NCI-H2171 (cell line): ENCODE measurements around the gene POC1B.

Source experiments
- DNase-seq: peaks from one replicate; lab custom pipeline; 2025; lab: John Stamatoyannopoulos, UW

POC1B gene

DNA sequence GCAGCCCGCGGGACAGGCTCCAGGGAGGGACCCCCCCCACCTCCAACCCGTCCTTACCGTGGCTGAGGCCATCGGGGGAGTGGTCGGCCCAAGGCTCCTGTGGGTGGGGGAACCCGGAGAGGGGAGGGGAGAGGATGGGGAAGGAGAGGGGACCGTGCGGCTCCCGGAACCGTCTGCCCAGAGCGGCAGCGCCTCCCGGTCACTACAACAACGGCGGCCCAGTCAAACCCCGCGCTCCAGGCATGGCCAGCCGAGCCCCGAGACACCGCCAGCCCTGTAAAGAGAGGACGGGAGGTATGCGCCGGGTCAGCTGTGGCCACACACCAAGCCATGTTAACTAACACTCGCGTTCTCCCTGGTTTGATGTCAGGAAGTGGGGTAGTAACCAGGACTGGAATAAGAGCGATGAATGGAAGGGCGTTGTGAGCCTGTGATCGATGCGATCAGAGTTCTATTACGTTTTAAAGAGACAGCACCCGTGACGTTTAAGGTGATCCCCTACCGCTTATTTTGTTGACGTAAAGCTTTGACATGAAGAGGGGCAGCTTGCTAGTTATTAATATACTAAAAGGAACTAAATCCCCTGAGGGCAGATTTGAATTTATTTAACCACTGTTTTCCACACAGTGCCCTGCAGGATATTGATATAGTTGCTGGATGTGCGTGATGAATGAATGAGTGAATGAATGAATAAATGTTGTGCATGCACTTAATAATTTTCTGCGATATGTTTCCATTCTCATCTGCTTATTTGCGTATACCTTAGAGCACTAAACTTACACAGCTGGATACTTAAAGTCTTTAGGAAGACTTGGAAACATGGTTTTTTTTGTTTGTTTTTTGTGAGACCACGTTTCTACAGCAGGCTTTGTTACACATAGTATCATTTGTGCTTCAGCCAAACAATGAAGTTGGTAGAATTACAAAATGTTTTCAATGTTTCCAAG is at the start of gene POC1B:
TSS of gene POC1B (minus strand) at position 224 of the 947 bp plus-strand sequence. CDS start at position 72, 152 bp downstream.
- peak; percentile 72 for DNase-seq

DNA sequence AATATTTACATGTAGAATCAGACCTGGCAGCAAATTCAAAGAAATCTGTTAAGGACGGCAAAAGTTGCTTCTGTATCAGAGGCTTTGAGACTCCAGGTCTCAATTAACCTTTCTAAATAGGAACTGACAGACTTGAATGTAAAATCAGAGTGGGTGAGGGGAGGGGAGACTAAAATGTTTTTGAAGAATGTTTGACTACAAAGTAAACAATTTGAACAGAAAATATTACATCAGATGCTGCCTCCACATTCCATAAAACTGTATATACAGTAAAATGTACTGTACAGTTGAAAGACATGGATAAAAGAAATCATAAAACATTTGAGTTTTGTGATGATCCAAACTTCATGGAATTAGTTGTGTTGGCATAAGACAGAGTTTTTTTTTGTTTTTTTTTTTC is 49.5 kb upstream of the POC1B start:
- DNase-seq, result no peak

GRCh38 chr12:89574736-89575208 is 48.9 kb upstream of the POC1B start:
- DNase-seq, result no peak

- DNase-seq, result no peak
These were observed 47.4 kb upstream of the POC1B start for GRCh38 chr12:89573051-89573810.

DNA sequence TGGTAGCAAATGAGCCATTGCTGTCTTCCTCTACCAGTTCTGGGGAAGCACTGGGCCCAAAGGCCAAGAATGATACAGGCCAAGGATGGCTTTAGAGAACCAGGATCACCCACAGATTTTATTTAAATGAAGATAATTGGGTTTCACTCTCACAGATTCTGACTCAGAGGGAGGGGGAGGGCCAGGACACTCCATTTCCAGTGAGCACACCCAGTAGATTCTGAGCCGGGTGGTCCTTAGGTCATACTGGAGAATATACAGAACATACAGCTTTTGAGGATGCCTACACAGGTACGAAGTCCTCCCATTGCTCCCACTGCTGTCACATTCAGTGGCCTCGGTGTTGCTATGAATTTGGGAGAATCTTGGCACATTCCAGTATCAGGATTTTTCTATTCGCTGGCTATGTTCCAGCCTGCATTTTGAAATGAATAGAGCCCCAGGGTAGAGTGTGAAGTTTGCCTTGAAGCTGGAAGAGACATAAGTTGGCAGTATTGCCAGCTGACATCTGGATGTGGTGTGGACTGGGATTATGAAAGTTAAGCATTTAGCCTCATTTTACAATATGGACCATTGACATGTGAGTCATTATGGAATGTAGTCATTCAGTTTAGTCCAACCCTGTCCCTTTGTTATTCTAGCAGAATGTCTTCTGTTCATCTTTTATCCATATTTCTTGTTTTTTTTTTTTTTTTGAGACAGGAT is 45.8 kb upstream of the POC1B start:
- no peak for DNase-seq

GRCh38 chr12:89568484-89568883 is 42.6 kb upstream of the POC1B start:
- no peak for DNase-seq

DNA sequence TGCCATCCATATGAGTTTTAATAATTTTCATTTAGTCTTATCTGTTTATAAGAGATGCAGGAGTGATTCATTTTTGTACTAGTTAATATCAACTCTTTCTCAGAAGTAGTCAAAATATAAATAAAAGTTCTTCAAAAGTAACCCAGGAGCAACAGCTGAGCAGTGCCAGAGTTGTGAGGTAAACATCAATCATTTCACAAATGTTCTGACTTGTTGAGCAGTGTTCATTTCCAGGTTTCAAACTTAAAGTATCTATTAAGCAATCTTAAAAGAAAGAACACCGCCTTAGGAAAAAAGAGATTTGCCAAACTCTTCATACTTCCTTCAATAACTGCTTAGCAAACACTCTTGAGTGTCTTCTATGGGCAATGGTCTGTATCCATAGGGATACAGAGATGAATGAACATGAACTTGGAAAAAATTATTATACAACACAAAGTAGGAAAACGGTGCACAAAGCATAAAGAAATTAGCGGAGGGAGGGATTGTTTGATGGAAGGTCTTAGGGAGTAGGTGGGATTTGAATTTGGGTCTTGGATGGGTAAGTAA is 41.9 kb upstream of the POC1B start:
- DNase-seq, result no peak

DNA sequence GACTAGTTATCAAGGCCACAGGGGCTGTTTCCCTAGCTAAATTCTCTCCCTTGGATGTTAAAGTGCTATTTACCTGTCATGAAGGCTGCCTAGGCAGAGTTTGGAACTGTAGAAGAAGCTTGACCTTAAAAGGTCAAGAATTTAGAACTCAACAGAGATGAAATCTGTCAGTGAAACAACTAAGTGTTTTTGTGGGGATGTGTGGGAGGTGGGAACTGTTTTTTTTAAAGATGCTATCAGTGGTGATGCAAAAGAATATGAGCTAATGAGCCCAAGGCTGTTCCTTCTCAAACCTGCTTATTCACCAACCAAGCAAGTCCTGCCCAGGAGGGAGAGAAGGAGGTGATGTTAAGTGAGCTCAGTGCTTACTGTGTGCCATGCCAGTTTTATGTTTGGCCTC is 40.8 kb upstream of the POC1B start:
- DNase-seq, result no peak

DNA sequence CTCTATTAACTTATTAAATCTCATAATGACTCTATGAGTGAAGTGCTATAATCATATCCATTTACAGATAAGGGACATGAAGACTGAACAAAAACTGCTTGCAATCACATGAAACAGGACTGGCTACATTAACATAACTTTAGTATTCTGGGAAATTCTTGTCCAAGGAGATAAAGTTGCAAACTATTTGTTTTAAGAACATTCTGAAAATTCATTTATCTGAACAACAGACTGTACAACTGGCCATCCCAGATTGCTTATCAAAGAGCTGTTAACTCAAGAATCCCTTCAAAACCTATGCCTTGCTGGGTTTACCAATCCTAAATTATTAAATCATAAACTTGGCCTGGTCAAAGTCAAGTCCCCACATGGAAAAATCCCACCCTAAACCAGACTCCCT is 39.2 kb upstream of the POC1B start:
- DNase-seq, result no peak

GRCh38 chr12:89559753-89560152 is 33.9 kb upstream of the POC1B start:
- no peak for DNase-seq

DNA sequence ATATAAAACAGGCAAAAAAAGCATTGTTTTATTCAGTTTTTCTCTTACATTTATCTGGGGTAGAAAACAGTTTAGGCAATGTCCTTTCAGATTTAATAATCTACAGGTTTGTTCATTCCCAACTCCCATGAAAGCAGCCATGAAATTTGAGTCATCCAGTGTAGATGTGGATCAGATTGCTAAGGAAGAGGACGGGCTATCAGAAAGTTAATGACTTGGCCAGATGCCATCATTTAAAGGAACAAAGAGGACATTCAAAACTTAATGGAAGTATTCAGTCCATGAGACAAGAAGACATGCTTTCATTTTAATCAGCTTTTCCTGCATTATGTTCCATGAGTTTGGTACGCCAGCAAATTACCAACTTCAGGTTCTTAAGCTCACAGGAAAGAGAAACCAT is 31.1 kb upstream of the POC1B start:
- no peak for DNase-seq

DNA sequence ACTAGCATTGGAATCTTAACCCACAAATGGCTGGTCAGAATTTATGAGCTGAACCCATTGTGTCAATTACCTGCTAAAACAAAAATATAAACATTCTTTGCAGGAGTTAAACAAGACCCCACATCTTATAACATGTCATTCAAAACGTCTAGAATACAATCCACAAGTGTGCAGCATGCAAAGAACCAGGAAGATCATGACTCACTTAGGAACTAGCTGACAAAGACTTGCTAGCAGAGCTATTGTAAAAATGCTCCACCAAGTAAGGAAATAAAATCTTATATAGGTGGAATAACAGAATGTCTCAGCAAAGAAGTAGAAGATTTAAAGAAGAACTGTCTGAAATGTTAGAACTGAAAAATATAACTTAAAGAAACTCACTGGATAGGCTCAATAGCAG is 26.5 kb upstream of the POC1B start:
- no peak for DNase-seq

GRCh38 chr12:89551747-89552146 is 25.9 kb upstream of the POC1B start:
- DNase-seq, result no peak

- no peak for DNase-seq
These were observed 21.3 kb upstream of the POC1B start for GRCh38 chr12:89547101-89547500.

- no peak for DNase-seq
These were observed 20.3 kb upstream of the POC1B start for GRCh38 chr12:89546151-89546550.

- DNase-seq, result peak; percentile 44
These were observed 18.9 kb upstream of the POC1B start for GRCh38 chr12:89544681-89545184.

DNA sequence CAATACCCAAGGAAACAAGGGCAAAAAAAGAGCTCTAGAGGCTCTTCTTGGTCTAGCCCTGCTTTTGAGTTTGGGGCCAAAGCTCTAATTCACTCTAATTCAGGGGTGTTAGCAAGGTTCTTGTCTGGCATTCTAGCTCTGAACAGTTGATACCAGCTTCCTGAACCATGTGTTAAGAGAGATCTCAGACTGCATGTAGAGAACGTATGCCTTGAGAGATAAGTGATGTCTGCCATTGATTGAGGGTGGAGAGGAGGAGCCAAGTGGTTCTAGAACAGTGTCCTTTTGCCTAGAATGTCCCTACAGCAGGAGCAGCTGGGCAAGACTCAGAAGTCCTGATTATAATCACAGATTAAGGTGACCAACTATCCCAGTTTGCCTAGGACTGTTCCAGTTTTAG is 18.2 kb upstream of the POC1B start:
- no peak for DNase-seq

DNA sequence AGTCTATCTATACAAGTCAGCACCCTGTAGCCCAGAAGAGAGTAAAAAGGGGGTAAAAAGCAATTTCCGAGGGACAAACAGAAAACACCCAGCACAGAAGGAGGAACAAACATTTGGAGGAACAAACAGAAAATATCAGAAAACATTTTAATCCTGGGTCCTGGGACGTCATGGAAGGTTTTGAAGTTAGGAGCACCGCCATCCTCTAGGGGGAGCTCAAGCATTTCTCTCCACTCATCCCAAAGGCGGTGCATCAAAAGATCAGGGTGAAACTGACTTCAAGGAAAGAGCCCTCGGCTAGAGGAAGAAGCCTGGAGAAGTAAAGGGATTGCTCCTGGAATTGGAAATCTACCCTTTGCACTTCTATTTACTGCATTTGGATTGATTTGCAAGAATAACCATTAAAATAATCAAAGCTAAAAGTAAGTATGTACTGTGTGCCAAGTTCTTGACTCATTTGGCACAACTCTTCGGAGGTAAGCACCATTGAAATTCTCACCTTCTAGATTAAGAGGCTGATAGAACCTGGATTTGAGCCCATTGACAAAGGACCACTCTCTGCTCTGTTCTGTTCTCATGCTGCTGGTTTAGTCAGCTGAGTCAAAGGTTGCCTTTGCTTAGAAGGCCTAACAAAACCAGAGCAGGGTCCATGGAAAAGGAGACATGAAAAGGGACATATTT is 17.2 kb upstream of the POC1B start:
- peak; percentile 53 for DNase-seq

DNA sequence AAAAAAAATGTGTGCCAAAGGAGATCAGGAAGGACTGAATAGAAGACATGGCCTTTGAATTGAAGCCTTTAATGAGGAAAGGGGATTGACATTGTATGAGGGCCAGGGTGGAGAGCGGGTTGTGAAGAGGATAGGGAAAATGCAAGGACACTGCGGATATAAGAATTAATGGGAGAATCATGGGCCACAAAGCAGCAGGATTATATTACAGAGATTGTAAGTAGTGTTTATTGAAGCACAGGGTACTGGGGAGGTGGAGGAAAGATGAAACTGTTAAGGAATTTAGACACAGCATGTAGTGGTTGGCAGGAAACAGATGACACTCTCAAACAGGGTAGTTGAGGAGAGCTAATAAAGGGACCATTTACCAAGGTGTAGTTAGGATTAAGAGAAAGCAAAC is 16.4 kb upstream of the POC1B start:
- no peak for DNase-seq

- DNase-seq, result no peak
These were observed 14.7 kb upstream of the POC1B start for GRCh38 chr12:89540586-89540985.
